Lung (tissue), 12 donors: Measurements from ENCODE around the gene CRNKL1. TPM values are rescaled to one million over a fixed set of nuclear protein-coding genes. Genes with fewer than 3 reads are reported as not detected.

Source experiments
- ATAC-seq: fragments of 200-7000 bp; cut with Tn5 transposase; one replicate; pipeline ENCODE4 v1.9.1; 2020; ENCODE audit warnings: moderate number of reproducible peaks; ENCODE audit not compliant: insufficient read depth, low FRiP score
- DNase-seq, 3 donors: peaks; one replicate each; pipeline ENCODE4 v3.0.0-alpha.2; 2013 to 2017
- H3K27ac ChIP-seq, 2 donors: one replicate each; pipeline ENCODE4 v1.5.1; 2013; ENCODE audit warnings: mild to moderate bottlenecking in 2 of 2, moderate library complexity in 2 of 2, control low read depth in 1 of 2, inconsistent platforms in 1 of 2, low read depth in 1 of 2, low read length in 1 of 2
- H3K27me3 ChIP-seq, 3 donors: one replicate each; pipeline ENCODE4 v1.5.1; 2013; ENCODE audit warnings: low read length in 2 of 3; ENCODE audit not compliant: control insufficient read depth in 3 of 3, insufficient read depth in 3 of 3
- H3K36me3 ChIP-seq, 4 donors: one replicate each; pipeline ENCODE4 v1.5.1; 2013; ENCODE audit warnings: low read length in 4 of 4, mild to moderate bottlenecking in 1 of 4, moderate library complexity in 1 of 4; ENCODE audit not compliant: control insufficient read depth in 4 of 4, insufficient read depth in 4 of 4
- H3K4me1 ChIP-seq, 5 donors: one replicate each; pipeline ENCODE4 v1.5.1; 2013; ENCODE audit warnings: low read length in 5 of 5, mild to moderate bottlenecking in 2 of 5, moderate library complexity in 1 of 5; ENCODE audit not compliant: control insufficient read depth in 5 of 5, insufficient read depth in 5 of 5
- H3K4me3 ChIP-seq: one replicate; pipeline ENCODE4 v1.5.1; 2013; ENCODE audit warnings: mild to moderate bottlenecking, control low read depth, moderate library complexity
- H3K9ac ChIP-seq, 2 donors: one replicate each; pipeline ENCODE4 v1.5.1; 2013; ENCODE audit warnings: low read length in 2 of 2, control low read depth in 1 of 2; ENCODE audit not compliant: insufficient read depth in 1 of 2
- H3K9me3 ChIP-seq, 4 donors: one replicate each; pipeline ENCODE4 v1.5.1; 2013; ENCODE audit warnings: low read length in 3 of 4, mild to moderate bottlenecking in 1 of 4, moderate library complexity in 1 of 4; ENCODE audit not compliant: control insufficient read depth in 4 of 4, insufficient read depth in 3 of 4
- CTCF ChIP-seq: IDR thresholded peaks from 2 replicates; pipeline ENCODE4 v1.5.1; 2012; ENCODE audit warnings: mild to moderate bottlenecking; ENCODE audit errors: control extremely low read depth, extremely low read depth
- WGBS, 2 donors: extraction: QIAGEN DNeasy Blood & Tissue Kit; methylation state at CpG; one replicate each; pipeline ENCODE4 v1.1.7; 2013; 5-methylcytosine and 5-hydroxymethylcytosine counted together
- polyA plus RNA-seq, 2 donors: library from polyadenylated mRNA; stranded (reverse); fragments of 200-250 nt; gene quantifications; one replicate each; pipeline ENCODE4 v1.2.1, GENCODE V29; 2013
- total RNA-seq, 2 donors: library from RNA; depleted of rRNA in 1 of 2; stranded (reverse); fragments of >200 nt in 1 of 2; gene quantifications; one replicate each; pipeline ENCODE4 v1.2.1, GENCODE V29; 2014 to 2021
- donor health status: control.
- donor health status: control.
- donor health status: Bipolar disorder and iron deficiency.
- donor health status: healthy.
- donor health status: DM: yes; HTN: yes; CAD: no.

CRNKL1 gene
- total and polyA plus RNA-seq, 4 donors = 11.0 to 39.5 (median 20.4) TPM

DNA sequence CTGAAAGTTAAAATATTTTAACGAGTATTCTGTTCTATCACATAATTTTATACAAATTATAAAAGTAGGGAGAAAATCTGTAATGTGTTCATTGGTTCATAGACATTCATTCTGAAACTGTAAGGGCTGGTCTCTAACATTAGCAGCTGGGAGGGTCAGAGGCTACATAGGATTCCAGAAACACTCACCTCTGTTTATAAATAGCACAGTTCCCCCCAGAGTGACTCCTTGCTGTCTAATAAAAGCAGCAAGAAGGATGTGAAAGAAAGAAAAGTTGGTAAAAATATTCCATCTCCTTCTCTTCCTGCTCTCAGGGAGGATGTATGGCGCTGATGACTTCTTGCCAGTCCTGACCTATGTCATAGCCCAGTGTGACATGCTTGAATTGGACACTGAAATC, 60.4 kb downstream of the CRNKL1 start:
- Histone ChIP-seq H3K4me3 (no peak overlapping the region), H3K4me1 (peaks cover 13 to 48% (median 23%) of the 10 kb centered on the region in 5 donors), H3K27me3 (no peaks in the 10 kb centered on the region), H3K27ac (no peak overlapping the region), H3K36me3 (peaks cover 0 to 19% (median 4%) of the 10 kb centered on the region in 4 donors), H3K9me3 (peaks cover 0 to 1% (median 0%) of the 10 kb centered on the region in 4 donors), H3K9ac (no peak overlapping the region)
- 62 to 80% methylated on average over 2 of the region's 2 CpGs for WGBS, 2 donors
- ATAC-seq (no peak), DNase-seq (peak in 1 of 3 donors; percentile 34)
- no peak for TF ChIP-seq CTCF

DNA sequence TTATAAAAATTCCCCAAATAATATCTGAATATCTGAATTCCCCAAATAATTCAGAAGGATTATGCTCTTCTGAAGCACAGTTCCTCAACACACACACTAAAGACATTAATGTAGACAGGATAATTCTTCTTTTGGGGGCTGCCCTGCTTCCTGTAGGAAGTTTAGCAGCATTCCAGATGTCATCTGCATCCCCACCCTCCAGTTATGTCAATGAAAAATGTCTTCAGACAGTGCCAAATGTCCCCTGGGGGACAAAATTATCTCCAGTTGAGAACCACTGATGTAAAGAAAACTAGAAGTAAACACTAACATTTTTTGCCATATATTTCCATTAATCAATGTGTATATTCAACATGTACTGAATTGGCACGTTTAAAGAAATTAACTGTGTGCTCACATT, 61.0 kb downstream of the CRNKL1 start:
- no peak overlapping the region for H3K9ac ChIP-seq
- H3K36me3 ChIP-seq = peaks cover 0 to 16% (median 4%) of the 10 kb centered on the region in 4 donors
- H3K4me3 ChIP-seq = no peak overlapping the region
- peak in 1 of 3 donors; percentile 45 for DNase-seq
- peaks cover 0 to 1% (median 0%) of the 10 kb centered on the region in 4 donors for H3K9me3 ChIP-seq
- ATAC-seq = no peak
- no peaks in the 10 kb centered on the region for H3K27me3 ChIP-seq
- no peak overlapping the region for H3K27ac ChIP-seq
- TF ChIP-seq CTCF = no peak
- 37 to 73% methylated on average over 1 of the region's 1 CpG for WGBS, 2 donors
- H3K4me1 ChIP-seq = peaks cover 7 to 43% (median 20%) of the 10 kb centered on the region in 5 donors

DNA sequence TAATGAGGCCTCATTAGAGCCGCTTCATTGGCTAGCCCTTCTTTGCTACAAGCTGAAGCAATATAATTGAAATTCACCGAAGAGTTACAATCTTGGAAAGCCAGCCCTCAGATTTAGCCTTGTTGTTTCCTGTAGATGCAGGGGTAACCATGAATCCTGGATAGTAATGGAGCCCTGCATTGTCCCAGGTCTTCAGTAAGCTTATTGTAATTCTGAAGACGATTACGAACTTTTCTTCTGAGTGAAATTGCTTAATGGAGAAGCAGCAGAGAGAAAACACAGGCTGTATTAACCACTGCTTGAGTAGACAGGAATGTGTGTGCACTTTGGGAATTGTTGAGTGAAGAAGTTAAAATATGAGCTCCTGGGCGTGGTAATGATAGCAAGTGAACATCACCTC, 61.4 kb downstream of the CRNKL1 start:
- Histone ChIP-seq H3K9ac (no peak overlapping the region), H3K36me3 (peaks cover 0 to 16% (median 4%) of the 10 kb centered on the region in 4 donors), H3K4me3 (no peak overlapping the region), H3K9me3 (peaks cover 0 to 1% (median 0%) of the 10 kb centered on the region in 4 donors), H3K4me1 (peaks cover 7 to 41% (median 20%) of the 10 kb centered on the region in 5 donors), H3K27me3 (no peaks in the 10 kb centered on the region), H3K27ac (no peak overlapping the region)
- no peak for DNase-seq
- no peak for TF ChIP-seq CTCF
- 81 to 86% methylated on average over 5 of the region's 5 CpGs for WGBS, 2 donors
- ATAC-seq = no peak

DNA sequence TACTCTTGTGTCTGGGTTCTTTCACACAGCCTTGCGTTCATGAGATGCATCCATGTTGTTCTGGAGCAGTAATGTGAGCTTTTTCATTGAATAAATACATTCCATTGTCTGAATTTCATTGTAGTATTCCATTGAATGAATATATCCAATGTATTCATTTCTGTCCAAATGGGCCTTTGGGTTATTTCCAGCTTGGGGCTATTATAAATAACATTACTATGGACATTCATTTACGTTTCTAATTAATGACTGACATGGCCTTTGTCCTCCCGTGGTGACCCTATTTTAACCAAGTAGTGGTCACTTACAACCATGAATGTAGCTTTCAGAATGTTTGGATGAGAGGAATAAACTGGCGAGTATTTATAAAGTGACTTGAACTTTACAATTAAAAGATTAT, 65.2 kb downstream of the CRNKL1 start:
- WGBS, 2 donors = 80 to 86% methylated on average over 4 of the region's 4 CpGs
- ATAC-seq = no peak
- TF ChIP-seq CTCF = no peak

More for the DNA sequence above, 65.2 kb downstream of the CRNKL1 start:
- H3K4me1 ChIP-seq = peaks cover 7 to 37% (median 17%) of the 10 kb centered on the region in 5 donors
- H3K27ac ChIP-seq = no peak overlapping the region
- H3K36me3 ChIP-seq = peaks cover 3 to 17% (median 7%) of the 10 kb centered on the region in 4 donors
- no peak for DNase-seq
- H3K4me3 ChIP-seq = no peak overlapping the region
- H3K9me3 ChIP-seq = peaks cover 0 to 1% (median 0%) of the 10 kb centered on the region in 4 donors
- H3K27me3 ChIP-seq = no peaks in the 10 kb centered on the region
- H3K9ac ChIP-seq = no peak overlapping the region
